Measurements from ENCODE around the gene TMEM184A. TPM values are rescaled to one million over a fixed set of nuclear protein-coding genes. Genes with fewer than 3 reads are reported as not detected.

Gene TMEM184A
- total RNA-seq, 1 donor from 2014 or later, result 0.30 TPM

DNA sequence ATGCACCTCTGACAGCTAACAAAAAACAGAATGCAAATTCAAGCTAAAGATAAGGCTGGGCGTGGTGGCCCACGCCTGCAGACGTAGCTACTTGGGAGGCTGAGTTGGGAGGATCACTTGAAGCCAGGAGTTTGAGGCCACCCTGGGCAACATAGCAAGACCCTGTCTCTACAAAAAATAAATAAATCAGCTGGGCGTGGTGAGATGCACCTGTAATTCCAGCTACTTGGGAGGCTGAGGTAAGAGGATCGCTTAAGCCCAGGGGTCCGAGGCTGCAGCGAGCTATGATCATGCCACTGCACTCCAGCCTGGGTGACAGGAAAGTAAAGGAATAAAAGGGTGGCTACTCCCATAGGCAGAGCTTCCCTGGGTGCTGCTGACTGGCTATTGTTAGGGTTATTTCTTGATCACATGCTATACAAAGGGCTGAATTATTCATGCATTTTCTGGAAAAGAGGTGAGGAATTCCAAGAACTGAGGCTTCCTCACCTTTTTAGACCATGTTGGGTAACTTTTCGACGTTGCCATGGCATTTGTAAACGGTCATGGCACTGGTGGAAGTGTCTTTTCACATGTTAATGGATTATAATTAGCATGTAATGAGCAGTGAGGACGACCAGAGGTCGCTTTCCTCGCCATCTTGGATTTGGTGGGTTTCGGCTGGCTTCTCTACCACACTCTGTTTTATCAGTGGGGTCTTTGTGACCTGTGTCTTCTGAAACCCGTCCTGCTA is 20.7 kb upstream of the TMEM184A start:
- no peak for DNase-seq
- ATAC-seq (ENCODE audit: poor library complexity), result no peak
- intact Hi-C loops (cut with DNase I), result no loop called here

DNA sequence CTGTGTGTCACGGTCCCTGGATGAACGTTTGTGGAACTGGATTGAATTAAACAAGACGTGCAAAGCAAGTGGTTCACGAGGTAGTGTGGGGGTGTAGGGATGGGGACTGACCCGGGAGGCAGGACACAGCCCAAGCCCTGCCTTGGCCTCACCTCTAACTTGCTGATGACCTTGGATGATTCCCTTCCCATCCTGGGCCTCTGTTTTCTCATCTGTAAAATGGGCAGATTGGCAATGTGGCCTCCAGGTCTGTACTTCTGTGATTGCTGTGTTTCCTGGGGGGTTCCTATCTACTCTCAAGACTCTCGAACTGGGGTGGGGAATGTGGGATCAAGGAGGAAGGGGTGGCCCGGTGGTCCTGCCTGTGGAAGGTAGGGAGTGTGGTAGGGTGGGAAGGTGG is 19.8 kb upstream of the TMEM184A start:
- intact Hi-C loops (cut with DNase I), result no loop called here
- DNase-seq (no peak), ATAC-seq (ENCODE audit: poor library complexity) (no peak)

- DNase-seq (no peak), ATAC-seq (ENCODE audit: poor library complexity) (no peak)
- intact Hi-C loops (cut with DNase I), result no loop called here
Observed at GRCh38 chr7:1572111-1572822, 16.3 kb upstream of the TMEM184A start.

DNA sequence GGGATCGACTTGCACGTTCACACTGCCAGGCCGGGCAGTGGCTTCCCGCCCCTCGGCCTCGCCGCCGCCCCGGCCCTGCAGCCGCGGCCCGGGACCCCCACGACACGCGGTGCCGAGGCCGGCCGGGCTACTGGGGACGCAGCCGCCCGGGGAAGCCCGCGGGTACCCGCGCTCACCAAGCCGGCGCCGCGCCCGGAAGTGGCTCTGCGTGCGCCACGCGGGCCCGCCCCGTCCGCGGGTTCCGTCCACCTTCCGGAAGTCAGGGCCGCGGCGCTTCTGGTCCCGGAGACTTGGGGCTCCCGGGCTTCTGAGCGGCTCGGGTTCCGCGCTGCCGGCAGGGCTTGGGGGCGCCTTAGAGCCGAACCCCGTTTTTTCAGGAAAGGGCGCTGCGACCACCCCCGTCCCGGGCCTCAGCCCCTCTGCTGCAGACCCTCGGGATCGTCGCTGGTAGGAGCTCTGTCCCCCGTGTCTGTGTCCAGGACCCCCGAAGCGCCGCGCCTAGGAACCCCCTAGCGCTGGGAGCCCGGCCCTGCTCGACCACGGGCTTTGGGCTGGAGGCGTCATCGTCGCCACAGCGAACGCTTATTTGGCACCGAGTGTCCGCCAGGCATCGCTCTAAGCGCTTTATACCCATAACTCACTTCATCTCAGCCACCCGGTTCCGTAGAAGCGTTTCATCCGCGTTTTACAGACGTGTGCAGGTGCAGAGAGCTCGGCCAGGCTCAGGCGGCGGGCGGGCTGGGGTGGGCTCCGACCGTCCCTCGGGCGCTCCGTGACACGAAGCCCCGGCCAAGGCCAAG is 14.0 kb upstream of the TMEM184A start, which contains the start of gene PSMG3:
PSMG3 (minus strand) TSS at position 200 of the 800 bp plus-strand sequence. CDS start 693 bp downstream, outside the sequence.
- ATAC-seq (ENCODE audit: poor library complexity), result peak; percentile 98
- intact Hi-C loops (cut with DNase I), result no loop called here
- DNase-seq, result peak; percentile 96

DNA sequence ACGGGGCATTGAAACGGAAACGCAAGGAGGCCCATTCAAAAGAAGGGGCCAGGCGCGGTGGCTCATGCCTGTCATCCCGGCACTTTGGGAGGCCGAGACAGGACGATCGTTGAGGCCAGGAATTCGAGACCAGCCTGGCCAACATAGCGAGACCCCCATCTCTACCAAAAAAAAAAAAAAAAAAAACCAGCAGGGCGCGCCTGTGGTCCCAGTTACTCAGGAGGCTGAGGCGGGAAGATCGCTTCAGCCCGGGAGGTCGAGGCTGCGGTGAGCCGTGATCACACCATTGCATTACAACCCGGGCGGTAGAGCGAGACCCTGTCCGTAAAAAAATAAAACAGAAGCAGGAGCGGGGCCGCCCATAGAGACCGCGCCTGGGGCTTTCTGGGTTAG is 13.4 kb upstream of the TMEM184A start:
- ATAC-seq (ENCODE audit: poor library complexity), result no peak
- DNase-seq, result peak; percentile 44
- intact Hi-C loops (cut with DNase I), result no loop called here

- DNase-seq, result peak; percentile 43
- ATAC-seq (ENCODE audit: poor library complexity), result no peak
- intact Hi-C loops (cut with DNase I), result no loop called here
Observed at GRCh38 chr7:1569016-1569415, 13.0 kb upstream of the TMEM184A start.

DNA sequence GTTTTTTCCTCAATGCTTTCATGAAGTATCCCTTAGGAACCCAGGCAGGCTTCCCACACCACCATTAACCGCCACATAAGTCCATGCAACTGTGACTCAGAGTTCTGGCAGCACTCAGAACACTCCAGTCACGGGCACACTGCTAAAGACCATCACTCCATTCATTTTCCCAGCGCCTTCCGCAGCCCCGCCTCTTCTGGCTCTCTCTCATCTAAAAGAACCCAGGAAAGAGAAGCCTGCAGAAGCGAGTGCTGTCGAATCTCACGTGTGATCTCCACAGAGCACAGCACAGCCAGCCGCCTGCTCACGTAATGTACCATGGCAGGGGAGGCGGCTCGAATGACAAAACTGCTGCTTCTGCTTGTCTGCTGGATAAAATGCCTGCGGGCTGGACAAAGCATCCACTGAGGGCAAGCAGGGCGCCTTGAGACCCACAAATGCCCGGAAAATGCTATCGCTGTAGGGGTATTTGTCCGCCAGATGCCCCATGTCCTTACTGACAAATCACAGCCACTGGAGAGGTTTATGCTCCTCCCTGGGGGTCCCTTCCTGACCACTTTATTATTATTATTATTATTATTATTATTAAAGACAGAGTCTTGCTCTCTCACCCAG is 12.0 kb upstream of the TMEM184A start:
- no peak for ATAC-seq (ENCODE audit: poor library complexity)
- no peak for DNase-seq
- intact Hi-C loops (cut with DNase I), result no loop called here

DNA sequence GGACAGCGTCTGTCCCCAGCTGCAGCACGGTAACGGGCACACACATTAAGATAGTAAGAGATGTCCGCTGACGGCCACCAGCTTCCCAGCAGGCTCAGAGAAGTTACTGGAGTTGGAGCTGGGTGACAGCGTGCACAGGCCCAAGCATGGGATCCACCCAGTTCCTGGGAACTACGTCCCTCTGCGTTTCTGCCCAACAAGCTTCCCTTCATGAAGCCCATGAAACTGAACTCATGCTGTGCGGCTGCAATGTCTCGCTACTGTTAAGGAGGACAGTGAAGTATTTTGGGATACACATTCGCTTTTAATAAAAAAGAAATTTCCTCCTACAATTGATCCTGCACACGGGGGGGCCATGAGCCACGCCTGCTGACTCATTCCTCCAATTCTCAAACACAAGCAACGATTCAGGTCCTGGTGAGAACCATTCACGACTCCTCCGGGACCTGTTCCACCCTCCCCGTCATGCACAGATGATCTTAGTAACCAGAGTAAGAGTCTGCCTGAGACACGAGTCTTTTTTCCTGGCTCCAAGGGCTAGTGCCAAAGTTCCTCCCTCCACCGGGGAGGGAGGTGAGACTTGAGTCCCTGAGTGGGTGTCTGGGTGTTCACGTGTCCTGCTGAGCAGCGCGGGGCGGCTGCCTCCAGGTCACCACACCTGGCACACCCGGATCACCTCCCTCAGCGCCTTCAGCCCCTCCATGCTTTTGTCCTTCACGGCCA is 11.2 kb upstream of the TMEM184A start:
- DNase-seq, result no peak
- intact Hi-C loops (cut with DNase I), result no loop called here
- no peak for ATAC-seq (ENCODE audit: poor library complexity)

DNA sequence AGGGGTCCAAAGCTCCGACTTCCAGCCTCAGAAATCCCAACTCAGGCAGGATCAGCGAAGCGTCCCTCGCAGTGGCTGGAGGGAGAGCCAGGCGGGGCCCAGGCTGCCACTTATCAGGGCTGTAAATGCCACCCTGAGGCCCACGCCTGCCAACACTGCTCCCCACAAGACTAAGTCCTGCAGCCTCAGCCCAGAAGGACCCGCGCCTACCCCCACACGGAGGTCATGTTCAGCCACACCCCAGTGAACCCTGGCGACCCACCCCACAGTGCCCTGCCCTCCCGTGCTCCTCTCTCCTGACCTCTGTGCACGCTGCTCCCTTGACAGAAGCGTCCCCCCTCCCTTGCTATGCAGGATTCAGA is 10.7 kb upstream of the TMEM184A start:
- DNase-seq (no peak), ATAC-seq (ENCODE audit: poor library complexity) (no peak)
- intact Hi-C loops (cut with DNase I), result no loop called here

DNA sequence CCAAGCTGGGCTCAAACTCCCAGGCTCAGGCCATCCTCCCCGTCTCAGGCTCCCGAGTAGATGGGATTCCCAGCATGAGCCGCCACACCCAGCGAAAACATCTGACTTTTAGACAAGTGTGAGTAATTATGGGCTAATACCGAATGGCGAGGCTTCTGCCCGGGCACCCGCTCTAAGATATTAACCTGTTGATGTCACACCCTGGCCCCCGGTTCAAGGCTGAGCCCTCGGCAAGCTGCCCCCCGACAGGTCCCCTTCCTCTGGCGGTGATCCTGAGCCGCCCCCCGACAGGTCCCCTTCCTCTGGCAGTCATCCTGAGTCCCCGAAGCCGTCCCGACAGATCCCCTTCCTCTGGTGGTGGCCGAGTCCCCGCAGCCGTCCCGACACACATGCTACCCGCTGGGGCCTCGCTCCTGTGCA is 8.6 kb upstream of the TMEM184A start:
- ATAC-seq (ENCODE audit: poor library complexity), result no peak
- DNase-seq, result no peak
- intact Hi-C loops (cut with DNase I), result no loop called here

DNA sequence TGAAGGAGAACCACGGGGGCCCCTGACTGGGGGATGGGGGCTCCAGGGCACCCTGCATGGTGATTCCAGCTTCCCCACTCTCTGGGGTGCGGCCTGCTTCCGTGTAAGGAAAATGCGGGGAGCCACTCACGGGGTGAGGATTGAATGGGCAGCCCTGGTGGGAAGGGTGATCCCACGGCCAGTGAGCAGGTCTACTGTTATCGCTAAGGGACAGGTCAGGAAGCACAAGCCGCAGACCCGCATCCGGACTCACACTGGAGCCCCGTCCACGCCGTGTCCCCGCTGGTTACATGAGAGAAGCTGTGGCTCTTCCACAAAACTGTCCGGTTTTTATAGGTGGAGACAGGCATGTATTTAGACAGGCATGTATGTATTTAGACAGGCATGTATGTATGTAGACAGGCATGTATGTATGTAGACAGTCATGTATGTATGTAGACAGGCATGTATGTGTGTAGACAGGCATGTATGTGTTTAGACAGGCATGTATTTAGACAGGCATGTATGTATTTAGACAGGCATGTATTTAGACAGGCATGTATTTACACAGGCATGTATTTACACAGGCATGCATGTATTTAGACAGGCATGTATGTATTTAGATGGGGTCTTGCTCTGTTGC is 8.1 kb upstream of the TMEM184A start:
- DNase-seq (no peak), ATAC-seq (ENCODE audit: poor library complexity) (no peak)
- intact Hi-C loops (cut with DNase I), result no loop called here

- ATAC-seq (ENCODE audit: poor library complexity), result no peak
- DNase-seq, result no peak
- intact Hi-C loops (cut with DNase I), result no loop called here
Observed at GRCh38 chr7:1562597-1563051, 6.6 kb upstream of the TMEM184A start.

DNA sequence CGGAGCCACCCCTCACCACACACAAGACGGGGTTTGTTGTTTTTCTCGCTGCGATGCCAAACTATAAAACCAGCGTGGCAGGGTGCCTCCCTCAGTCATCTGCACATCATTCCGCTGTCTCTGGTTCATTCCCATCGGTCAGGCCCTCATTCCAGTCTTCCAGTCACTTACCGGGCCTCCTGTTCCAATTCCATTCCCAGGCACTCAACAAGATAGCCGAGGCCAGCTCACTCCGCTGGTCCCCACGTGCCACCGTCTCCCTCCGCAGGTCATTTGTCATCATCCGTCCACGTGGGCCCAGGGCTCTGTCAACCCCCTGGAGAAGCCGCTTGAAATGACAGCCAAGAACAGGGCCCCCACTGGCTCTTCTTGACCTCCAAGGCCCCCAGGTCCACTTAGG is 6.1 kb upstream of the TMEM184A start:
- DNase-seq (no peak), ATAC-seq (ENCODE audit: poor library complexity) (no peak)
- intact Hi-C loops (cut with DNase I), result no loop called here

DNA sequence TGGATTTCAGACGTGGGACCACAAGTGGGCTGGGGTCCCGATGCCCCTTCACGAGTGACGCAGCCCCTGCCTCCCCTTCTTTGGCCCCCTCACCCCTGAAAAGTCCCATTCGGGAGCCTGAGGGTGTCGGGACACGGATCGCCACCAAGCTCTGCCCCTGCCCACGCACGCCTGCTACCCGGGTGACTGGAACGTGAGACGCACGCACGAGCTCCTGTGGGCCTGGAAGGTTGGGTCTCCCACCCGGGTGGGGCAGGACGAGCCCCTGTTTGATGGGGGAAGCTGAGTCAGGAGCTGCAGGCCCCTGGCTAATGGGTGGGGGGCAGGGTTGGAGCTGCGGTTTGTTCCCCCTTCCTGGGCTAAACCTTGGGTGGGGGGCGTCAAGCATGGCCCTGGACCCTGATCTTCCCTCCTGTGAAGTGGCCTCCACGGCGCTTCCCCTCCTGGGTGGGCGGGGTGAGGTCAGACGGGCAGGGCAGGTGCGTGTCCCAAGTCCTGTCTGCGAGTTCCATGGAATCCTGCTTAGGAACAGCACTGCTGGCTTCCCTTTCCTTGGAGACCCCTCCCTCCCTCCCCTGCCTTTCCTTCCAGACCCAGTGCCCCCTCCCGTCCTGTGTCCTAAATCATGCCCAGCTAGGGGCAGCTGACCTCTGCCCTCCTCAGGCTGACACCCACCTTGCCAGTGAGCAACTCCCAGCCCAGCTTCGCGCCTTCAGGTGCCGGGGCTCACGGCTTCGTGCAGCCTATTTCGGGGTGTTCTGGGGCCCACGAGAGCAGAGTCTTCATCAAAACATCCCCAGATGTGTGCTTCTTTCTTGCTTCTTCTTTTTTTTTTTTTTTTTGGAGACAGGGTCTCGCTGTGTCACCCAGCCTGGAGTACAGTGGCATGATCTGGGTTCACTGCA is 5.3 kb upstream of the TMEM184A start:
- intact Hi-C loops (cut with DNase I), result no loop called here
- no peak for ATAC-seq (ENCODE audit: poor library complexity)
- no peak for DNase-seq

- intact Hi-C loops (cut with DNase I), result no loop called here
Observed at GRCh38 chr7:1560620-1561031, 4.6 kb upstream of the TMEM184A start.

GRCh38 chr7:1559626-1560590 is 3.9 kb upstream of the TMEM184A start:
- DNase-seq (no peak), ATAC-seq (ENCODE audit: poor library complexity) (no peak)
- intact Hi-C loops (cut with DNase I), result loop anchor here (5.0 kb wide), 1 partner anchor 48 kb away; no protein-coding TSS in a partner anchor

More at GRCh38 chr7:1560620-1561031, 4.6 kb upstream of the TMEM184A start:
- no peak for DNase-seq
- ATAC-seq (ENCODE audit: poor library complexity), result no peak
